Measurements from ENCODE around the gene MBTPS1. TPM values are rescaled to one million over a fixed set of nuclear protein-coding genes. Genes with fewer than 3 reads are reported as not detected.

The MBTPS1 gene
- total RNA-seq: 52.8 TPM

GRCh38 chr16:84116720-84117493 is at the start of gene MBTPS1:
TSS of gene MBTPS1 (minus strand) at chr16:84116942. CDS start at chr16:84101783, 15,159 bp downstream.
- peak; percentile 94 to 98 (median 98) for DNase-seq (ENCODE audit: low read depth in 2 of 3, low spot score in 2 of 3)

GRCh38 chr16:84165746-84166145 is 49.0 kb upstream of the MBTPS1 start:
- DNase-seq (ENCODE audit: low read depth in 2 of 3, low spot score in 2 of 3): no peak

- DNase-seq (ENCODE audit: low read depth in 2 of 3, low spot score in 2 of 3): no peak
Measured at GRCh38 chr16:84161801-84162200, 45.1 kb upstream of the MBTPS1 start.

- DNase-seq (ENCODE audit: low read depth in 2 of 3, low spot score in 2 of 3): no peak
Measured at GRCh38 chr16:84161037-84161436, 44.3 kb upstream of the MBTPS1 start.

- no peak for DNase-seq (ENCODE audit: low read depth in 2 of 3, low spot score in 2 of 3)
Measured at GRCh38 chr16:84159800-84160199, 43.1 kb upstream of the MBTPS1 start.

DNA sequence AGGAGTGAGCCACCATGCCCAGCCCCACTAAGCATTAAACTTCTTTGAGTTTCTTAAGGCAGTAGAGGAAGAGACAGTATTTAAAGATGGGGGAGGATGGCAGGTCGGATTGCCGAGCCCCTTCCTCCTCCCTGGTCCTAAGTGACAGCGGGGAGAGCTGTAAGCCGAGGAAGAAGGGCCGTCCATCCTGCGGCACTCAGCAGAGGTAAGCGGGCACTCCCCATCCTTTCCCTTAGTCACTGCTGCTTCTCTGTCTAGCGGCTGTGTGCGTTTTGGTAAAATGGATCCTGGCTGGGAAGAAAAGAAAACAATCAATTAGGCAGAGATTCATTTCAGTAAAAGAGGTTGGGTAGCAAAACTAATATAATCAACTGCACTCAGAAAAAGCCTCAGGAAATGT is 42.3 kb upstream of the MBTPS1 start:
- DNase-seq (ENCODE audit: low read depth in 2 of 3, low spot score in 2 of 3): no peak

- DNase-seq (ENCODE audit: low read depth in 2 of 3, low spot score in 2 of 3): peak in 1 of 3 donors; percentile 20
Measured at GRCh38 chr16:84156342-84156784, 39.6 kb upstream of the MBTPS1 start.

GRCh38 chr16:84155771-84156170 is 39.0 kb upstream of the MBTPS1 start:
- no peak for DNase-seq (ENCODE audit: low read depth in 2 of 3, low spot score in 2 of 3)

DNA sequence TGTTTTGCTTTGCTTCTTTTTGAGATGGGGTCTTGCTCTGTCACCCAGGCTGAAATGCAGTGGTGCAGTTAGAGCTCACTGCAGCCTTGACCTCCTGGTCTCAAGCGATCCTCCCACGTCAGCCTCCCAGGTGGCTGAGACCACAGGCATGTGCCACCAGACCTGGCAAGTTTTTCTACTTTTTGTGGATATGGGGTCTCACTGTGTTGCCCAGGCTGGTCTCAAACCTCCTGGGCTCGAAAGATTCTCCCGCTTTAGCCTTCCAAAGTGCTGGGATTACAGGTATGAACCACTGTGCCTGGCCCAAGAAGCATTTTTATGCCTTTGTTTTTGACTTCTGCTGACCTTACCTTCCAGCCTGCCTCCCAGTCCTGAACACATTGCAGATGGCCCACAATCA is 38.5 kb upstream of the MBTPS1 start:
- DNase-seq (ENCODE audit: low read depth in 2 of 3, low spot score in 2 of 3): no peak

DNA sequence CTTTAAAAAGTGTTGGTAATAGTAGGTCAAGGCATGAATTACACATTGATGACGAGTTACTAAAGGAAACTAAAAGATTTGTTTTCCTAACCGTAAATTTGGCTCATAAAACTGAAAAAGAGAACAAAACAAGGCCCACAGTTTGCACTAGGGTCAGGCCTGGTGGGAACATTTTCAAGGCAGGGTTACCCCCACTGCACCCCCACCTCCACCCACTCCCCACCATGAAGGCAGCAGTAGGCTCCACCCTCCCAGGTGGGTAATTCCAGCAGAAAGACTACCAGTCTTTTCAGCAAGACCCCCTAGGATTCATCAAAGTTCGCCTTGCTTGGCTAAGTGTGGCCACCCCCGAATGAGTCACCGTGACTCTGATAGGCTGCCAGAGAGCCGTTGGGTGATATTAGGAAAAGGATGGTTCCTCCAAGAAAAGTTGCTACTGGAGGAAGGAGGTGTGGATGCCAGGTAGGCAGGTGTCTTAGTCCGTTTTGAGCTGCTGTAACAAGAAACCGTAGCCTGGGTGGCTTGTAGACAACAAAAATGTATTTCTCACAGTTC is 37.0 kb upstream of the MBTPS1 start:
- no peak for DNase-seq (ENCODE audit: low read depth in 2 of 3, low spot score in 2 of 3)

DNA sequence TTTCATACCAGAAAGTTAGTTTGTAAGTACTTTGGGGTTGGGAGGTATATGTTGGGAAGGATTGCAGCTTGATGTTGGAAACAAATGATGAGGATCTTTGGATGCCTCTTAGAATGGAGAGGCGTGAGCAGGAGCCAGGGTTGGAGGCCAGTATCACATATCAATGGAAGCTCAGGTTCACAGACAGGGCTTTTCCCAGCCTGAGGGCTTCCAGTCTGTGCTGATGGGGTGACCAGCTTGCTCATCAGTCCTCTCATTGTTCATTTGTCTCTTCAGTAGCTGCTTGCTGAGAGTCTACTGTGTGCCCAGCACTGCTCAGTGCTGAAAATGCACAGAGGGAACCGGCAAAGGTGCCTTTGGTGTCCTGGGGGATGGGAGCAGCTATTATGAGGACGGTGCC is 34.2 kb upstream of the MBTPS1 start:
- no peak for DNase-seq (ENCODE audit: low read depth in 2 of 3, low spot score in 2 of 3)

DNA sequence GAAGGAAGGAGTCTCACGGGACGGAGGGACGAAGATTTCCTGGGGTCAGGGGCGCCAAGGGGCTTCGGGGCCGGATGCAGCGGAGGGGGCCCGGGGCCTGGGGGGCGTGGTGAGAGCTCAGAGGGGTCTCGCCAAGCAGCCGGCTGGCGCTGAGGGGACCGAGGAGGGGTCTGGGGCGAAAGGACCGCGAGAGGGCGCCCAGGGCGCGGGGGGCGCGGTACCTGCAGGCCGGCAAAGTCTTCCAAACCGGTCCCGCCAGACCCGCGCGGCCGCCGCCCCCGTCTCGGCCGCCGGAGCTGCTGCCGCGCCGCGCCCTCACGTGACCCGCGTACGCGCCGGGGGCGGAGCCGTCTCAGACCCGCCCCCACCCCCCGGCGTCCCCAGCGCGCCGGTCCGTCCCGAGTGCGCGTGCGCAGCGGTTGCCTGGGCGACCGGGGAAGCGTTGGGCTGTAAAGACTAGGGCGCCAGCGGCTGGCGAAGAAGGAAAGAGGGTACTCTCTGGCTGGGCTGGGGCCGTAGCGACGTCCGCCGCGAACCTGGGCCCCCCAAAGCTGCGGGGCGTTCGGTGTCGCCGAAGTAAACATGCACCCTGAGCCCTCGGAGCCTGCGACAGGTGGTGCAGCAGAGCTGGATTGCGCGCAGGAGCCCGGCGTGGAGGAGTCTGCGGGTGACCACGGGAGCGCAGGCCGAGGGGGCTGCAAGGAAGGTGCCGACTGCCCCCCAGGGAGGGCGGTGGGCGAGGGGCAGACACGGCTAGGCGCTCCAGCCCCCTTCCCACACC is 28.3 kb upstream of the MBTPS1 start, which contains the start of the genes DNAAF1 and HSDL1:
Gene DNAAF1 (plus strand): TSS at position 450 of the 781 bp plus-strand sequence. CDS start 133 bp downstream, at position 583.
Gene HSDL1 (minus strand): TSS at position 319 of the 781 bp plus-strand sequence. CDS start 13,856 bp downstream, outside the sequence.
- peak; percentile 91 to 95 (median 92) for DNase-seq (ENCODE audit: low read depth in 2 of 3, low spot score in 2 of 3)

DNA sequence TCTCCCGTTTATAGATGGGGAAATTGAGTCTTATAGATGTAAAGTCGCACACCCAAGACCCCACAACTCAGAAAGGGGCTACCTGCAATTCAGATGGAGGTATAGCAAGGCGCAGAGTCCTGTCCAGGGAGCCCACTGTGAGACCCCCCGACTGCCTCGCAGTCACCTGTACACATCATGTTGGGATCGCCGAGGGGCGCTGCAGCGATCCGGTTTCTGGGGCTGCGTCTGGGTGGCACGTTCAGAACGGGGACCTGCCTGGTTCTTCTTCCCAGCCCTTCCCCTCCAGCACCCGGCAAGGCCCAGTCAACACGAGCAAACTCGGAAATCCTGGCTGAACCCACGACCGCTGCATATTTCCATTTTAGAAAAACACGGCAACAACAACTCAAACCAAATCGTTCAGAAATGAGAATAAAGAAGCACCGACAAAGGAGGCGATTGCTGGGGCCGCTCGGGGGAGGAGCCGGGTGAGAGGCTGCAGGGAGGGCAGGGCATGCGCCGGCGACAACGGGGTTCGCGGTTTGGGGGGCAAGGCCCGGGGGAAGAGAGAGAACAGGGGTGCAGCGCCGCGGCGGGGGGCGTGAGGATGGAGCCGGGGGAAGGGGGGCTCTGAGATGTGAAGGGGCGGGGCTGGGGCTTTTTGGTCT is 27.6 kb upstream of the MBTPS1 start:
- peak; percentile 16 to 42 (median 27) for DNase-seq (ENCODE audit: low read depth in 2 of 3, low spot score in 2 of 3)

- DNase-seq (ENCODE audit: low read depth in 2 of 3, low spot score in 2 of 3): no peak
Measured at GRCh38 chr16:84143784-84144199, 27.1 kb upstream of the MBTPS1 start.

DNA sequence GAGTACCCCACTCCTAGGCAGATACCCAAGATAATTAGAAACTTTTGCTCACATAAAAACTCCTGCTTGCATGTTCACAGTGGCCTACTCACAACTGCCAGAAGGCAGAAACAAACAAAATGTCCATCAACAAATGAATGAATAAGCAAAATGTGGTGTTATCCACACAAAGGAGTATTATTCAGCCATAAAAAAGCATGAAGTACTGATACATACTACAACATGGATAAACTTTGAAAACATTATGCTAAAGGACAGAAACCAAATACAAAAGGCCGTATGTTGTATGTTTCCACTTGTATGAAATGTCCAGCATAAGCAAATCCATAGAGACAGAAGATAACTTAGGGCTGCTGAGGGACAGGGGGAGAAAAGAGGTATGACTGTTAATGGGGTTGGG is 26.3 kb upstream of the MBTPS1 start:
- no peak for DNase-seq (ENCODE audit: low read depth in 2 of 3, low spot score in 2 of 3)

- DNase-seq (ENCODE audit: low read depth in 2 of 3, low spot score in 2 of 3): peak in 2 of 3 donors; percentile 37 to 54
Measured at GRCh38 chr16:84141143-84141670, 24.5 kb upstream of the MBTPS1 start.

- no peak for DNase-seq (ENCODE audit: low read depth in 2 of 3, low spot score in 2 of 3)
Measured at GRCh38 chr16:84139628-84140258, 23.0 kb upstream of the MBTPS1 start.

DNA sequence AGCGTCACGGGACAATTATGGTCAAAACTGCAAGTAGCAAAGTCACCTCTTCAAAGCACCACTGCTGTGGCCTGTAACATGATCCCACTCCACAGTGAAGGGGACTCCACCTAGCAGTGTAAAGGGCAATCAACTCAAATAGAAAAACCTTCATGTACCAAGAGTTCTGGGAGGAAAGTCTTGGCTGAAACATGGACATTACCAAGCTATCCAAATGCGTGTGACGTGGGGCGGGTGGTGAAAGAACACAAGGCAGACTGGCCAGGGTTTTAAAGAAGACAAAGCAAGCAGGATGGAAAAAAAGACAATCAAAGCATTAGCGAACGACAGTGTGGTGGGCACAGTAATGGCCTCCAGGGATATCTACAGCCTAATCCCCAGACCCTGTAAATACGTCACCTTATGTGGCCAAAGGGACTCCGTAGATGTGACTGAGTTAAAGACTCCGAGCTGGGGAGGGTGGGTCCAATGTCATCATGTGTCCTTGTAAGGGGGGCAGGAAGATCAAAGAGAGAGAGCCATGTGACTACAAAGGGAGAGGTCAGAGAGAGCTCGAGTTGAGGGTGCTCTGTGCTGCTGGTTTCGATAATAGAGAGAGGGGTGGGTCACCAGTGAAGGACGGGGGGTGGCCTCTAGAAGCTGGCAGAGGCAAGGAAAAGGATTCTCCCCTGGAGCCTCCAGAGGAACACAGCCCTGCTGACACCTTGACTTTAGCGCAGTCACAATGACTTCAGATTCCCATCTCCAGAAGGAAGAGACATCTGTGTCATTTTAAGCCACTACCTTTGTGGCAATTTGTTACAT is 22.3 kb upstream of the MBTPS1 start:
- no peak for DNase-seq (ENCODE audit: low read depth in 2 of 3, low spot score in 2 of 3)

GRCh38 chr16:84138500-84138823 is 21.7 kb upstream of the MBTPS1 start:
- DNase-seq (ENCODE audit: low read depth in 2 of 3, low spot score in 2 of 3): no peak

Measured in hematopoietic multipotent progenitor cell (in vitro differentiated cells).